22Rv1 (cell line): ENCODE measurements around the gene ENTPD7.

Experiments
- ZFX ChIP-seq: fragments of 450-650 bp; IDR thresholded peaks from 2 replicates; pipeline ENCODE4 v1.6.1; 2017; ENCODE audit warnings: antibody characterized with exemption, borderline replicate concordance
- TF ChIP-seq, protein P1 (sequence below): fragments of 450-650 bp; IDR thresholded peaks from 2 replicates; pipeline ENCODE4 v1.5.1; 2017; ENCODE audit warnings: mild to moderate bottlenecking

- TF ChIP-seq, protein P1, sequence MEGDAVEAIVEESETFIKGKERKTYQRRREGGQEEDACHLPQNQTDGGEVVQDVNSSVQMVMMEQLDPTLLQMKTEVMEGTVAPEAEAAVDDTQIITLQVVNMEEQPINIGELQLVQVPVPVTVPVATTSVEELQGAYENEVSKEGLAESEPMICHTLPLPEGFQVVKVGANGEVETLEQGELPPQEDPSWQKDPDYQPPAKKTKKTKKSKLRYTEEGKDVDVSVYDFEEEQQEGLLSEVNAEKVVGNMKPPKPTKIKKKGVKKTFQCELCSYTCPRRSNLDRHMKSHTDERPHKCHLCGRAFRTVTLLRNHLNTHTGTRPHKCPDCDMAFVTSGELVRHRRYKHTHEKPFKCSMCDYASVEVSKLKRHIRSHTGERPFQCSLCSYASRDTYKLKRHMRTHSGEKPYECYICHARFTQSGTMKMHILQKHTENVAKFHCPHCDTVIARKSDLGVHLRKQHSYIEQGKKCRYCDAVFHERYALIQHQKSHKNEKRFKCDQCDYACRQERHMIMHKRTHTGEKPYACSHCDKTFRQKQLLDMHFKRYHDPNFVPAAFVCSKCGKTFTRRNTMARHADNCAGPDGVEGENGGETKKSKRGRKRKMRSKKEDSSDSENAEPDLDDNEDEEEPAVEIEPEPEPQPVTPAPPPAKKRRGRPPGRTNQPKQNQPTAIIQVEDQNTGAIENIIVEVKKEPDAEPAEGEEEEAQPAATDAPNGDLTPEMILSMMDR: no peak
- no peak for TF ChIP-seq ZFX
Observed at GRCh38 chr10:99720387-99720786, 61.1 kb downstream of the ENTPD7 start.
